Ovary (tissue), 9 donors: ENCODE results near the gene HSD17B1. TPM values are rescaled to one million over a fixed set of nuclear protein-coding genes. Genes with fewer than 3 reads are reported as not detected.

Source experiments
- DNase-seq, 5 donors: peaks; one replicate each; pipeline ENCODE4 v3.0.0-alpha.2; 2019 to 2020
- H3K27ac ChIP-seq, 2 donors: fragments of 200-600 bp; one replicate each; pipeline versions ENCODE4 v1.5.1 to v1.8.0; 2019 to 2022
- H3K27me3 ChIP-seq: fragments of 200-600 bp; one replicate; pipeline ENCODE4 v1.8.0; 2022
- H3K36me3 ChIP-seq: fragments of 200-600 bp; sonication (generic); one replicate; pipeline ENCODE4 v1.5.1; 2019
- H3K4me1 ChIP-seq: one replicate; pipeline ENCODE4 v1.8.1; 2013; ENCODE audit warnings: mild to moderate bottlenecking, moderate library complexity; ENCODE audit not compliant: insufficient read depth
- H3K4me3 ChIP-seq: fragments of 200-600 bp; sonication (generic); one replicate; pipeline ENCODE4 v1.5.1; 2017
- H3K9me3 ChIP-seq, 2 donors: fragments of 200-600 bp in 1 of 2; sonication (generic) in 1 of 2; one replicate each; pipeline versions ENCODE4 v1.5.1 to v1.8.1; 2013 to 2019; ENCODE audit warnings: mild to moderate bottlenecking in 1 of 2, moderate library complexity in 1 of 2
- EP300 ChIP-seq: sonication (generic); formaldehyde crosslinking; IDR thresholded peaks from one replicate; pipeline ENCODE4 v1.6.1; 2017; ENCODE audit warnings: antibody characterized with exemption
- POLR2A ChIP-seq: fragments of 450-650 bp; IDR thresholded peaks from one replicate; pipeline ENCODE4 v1.6.1; 2017; ENCODE audit warnings: antibody characterized with exemption, mild to moderate bottlenecking, moderate library complexity
- whole genome bisulfite sequencing, 3 donors: extraction: QIAGEN DNeasy Blood & Tissue Kit in 1 of 3; methylation state at CpG; one replicate each; pipeline versions ENCODE4 v1.1.5 to v1.1.7; 2013 to 2017; 5-methylcytosine and 5-hydroxymethylcytosine counted together
- intact Hi-C, 4 donors: fragments of 100-400 bp; cut with DNase I; formaldehyde crosslinking; loops; one replicate each; pipeline versions ENCODE4 v1.11.0 to v1.15.1; 2022 to 2023
- polyA plus RNA-seq, 2 donors: library from polyadenylated mRNA; stranded (reverse); fragments of 200-250 nt in 1 of 2; fragments of 350-450 nt in 1 of 2; fragmentation: Illumina TruSeq in 1 of 2; extraction: RNeasy Lipid Tissue Mini Kit (QIAGEN cat#74804) in 1 of 2; gene quantifications; one replicate each; pipeline ENCODE4 v1.2.3, GENCODE V29; 2013 to 2014
- total RNA-seq, 7 donors: library from RNA; depleted of rRNA in 2 of 7; stranded (reverse); fragments of >200 nt in 2 of 7; fragmentation: NEBNext Ultra II Directional in 3 of 7; extraction: Animal tissue kit (Norgen Biotek cat#: 25700) in 3 of 7; gene quantifications; one replicate each; pipeline versions ENCODE4 v1.1.0 to v1.2.4, GENCODE V29; 2016 to 2023
- TF ChIP-seq, protein P1 (sequence below), 3 donors: fragments of 450-650 bp in 2 of 3; fragments of 200-600 bp in 1 of 3; IDR thresholded peaks; one replicate each; pipeline versions ENCODE4 v1.5.1 to v1.8.0; 2016 to 2022; ENCODE audit warnings: antibody characterized with exemption in 3 of 3, mild to moderate bottlenecking in 1 of 3
- donor health status: DM: no; HTN: no; CAD: no; lungs with moderate emphysema.
- donor health status: DM: no; HTN: no; CAD: no.
- donor health status: Bipolar disorder and iron deficiency.
- donor health status: DM: yes; HTN: yes; CAD: no.
- donor health status: DM: no; HTN: no; CAD: no.
- donor health status: DM: yes; HTN: yes; CAD: no.

Gene HSD17B1
- total and polyA plus RNA-seq, 9 donors: 2.1 to 18.1 (median 6.5) TPM

DNA sequence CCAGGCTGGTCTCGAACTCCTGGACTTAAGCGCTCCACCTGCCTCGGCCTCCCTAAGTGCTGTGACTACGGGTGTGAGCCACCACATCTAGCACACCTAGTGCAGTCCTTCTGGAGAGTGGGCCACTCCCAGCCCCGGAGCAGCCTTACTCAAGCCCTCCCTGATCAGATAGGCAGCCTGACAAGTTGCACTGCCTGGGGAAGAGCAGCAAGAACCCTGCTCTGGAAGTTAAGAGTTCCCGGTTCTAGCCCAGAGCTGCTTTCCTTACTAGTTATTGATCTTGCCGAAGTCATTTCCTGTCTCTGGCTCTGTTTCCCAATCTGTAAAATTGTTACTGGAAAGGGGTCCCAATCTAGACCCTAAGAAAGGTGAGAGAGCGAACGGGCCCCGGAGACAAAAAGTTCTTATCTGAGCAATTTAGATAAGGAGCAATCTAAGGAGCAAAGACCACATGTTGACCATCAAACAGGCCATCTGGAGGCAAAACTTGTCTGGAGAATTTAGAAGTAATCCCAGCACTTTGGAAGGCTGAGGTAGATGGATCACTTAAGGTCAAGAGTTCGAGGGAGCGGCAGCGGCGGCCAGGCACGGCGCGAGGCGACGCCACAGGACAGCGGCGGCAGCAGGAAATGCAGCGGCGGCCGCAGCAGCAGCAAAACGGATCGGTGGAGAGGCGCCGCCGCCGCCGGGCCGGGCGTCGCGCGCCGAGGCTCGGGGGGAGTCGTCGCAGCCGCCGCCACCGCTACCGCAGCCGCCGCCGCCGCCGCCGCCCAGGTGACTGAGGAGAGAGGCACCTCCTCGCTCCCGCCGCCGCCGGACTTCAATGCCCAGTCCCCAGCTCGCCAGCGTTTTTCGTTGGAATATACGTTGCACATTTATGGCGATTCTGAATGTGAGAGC is 21.0 kb upstream of the HSD17B1 start:
- 5 to 11% (median 10%) methylated on average over 53 to 60 of the region's 60 CpGs for WGBS, 3 donors
- DNase-seq: peak in 2 of 5 donors; percentile 64 to 71

DNA sequence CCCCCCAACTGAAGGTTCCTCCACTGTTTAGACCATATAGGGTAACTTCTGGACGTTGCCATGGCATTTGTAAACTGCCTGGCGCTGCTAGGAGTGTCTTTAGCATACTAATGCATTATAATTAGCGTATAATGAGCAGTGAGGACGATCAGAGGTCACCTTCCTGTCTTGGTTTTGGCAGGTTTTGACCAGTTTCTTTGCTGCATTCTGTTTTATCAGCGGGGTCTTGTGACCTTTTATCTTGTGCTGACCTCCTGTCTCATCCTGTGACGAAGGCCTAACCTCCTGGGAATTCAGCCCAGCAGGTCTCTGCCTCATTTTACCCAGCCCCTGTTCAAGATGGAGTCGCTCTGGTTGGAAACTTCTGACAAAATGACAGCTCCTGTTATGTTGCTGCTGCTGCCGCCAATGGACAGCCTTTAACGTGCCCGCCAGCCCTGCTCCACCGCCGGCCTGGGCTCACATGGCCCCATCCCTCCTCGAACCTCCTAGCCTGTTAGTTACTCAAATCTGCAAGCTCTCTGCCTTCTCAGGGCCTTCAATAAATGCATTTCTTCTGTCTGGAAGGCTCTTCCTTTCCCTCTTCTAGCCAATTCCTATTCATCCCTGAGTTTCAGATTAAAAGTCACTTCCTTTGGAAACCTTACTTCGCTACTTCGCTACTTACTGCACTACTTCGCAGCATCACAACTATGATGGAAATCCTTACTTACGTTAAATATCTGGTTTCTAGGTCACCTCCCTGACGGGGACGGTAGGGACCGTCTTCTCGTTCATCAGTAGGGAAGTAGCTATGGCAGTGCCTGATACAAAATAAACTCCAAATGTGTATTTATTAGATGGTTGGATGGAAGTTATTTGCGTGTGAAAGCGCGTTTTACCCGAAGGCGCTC is 17.3 kb upstream of the HSD17B1 start:
- Histone ChIP-seq H3K9me3 (no peaks in the 10 kb centered on the region), H3K4me1 (peaks cover 17% of the 10 kb centered on the region), H3K27ac (peak overlapping the region; percentile 93 to 94), H3K4me3 (peak overlapping the region; percentile 66), H3K27me3 (no peaks in the 10 kb centered on the region), H3K36me3 (no peaks in the 10 kb centered on the region)
- intact Hi-C loops: no loop called here
- TF ChIP-seq POLR2A: no peak
- TF ChIP-seq, protein P1, sequence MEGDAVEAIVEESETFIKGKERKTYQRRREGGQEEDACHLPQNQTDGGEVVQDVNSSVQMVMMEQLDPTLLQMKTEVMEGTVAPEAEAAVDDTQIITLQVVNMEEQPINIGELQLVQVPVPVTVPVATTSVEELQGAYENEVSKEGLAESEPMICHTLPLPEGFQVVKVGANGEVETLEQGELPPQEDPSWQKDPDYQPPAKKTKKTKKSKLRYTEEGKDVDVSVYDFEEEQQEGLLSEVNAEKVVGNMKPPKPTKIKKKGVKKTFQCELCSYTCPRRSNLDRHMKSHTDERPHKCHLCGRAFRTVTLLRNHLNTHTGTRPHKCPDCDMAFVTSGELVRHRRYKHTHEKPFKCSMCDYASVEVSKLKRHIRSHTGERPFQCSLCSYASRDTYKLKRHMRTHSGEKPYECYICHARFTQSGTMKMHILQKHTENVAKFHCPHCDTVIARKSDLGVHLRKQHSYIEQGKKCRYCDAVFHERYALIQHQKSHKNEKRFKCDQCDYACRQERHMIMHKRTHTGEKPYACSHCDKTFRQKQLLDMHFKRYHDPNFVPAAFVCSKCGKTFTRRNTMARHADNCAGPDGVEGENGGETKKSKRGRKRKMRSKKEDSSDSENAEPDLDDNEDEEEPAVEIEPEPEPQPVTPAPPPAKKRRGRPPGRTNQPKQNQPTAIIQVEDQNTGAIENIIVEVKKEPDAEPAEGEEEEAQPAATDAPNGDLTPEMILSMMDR (IDR thresholded peaks at IDR 0.05): peak in 1 of 3 donors; percentile 8
- WGBS, 3 donors: 39 to 45% (median 43%) methylated on average over 26 of the region's 26 CpGs
- DNase-seq: no peak

More for the DNA sequence above, 21.0 kb upstream of the HSD17B1 start:
- Histone ChIP-seq H3K27me3 (no peaks in the 10 kb centered on the region), H3K27ac (peak overlapping the region in 1 of 2 donors; percentile 39), H3K36me3 (no peaks in the 10 kb centered on the region), H3K4me1 (peaks cover 12% of the 10 kb centered on the region), H3K4me3 (peak overlapping the region; percentile 39), H3K9me3 (no peaks in the 10 kb centered on the region)
- TF ChIP-seq, protein P1 (IDR thresholded peaks at IDR 0.05): peak; percentile 23 to 71 (median 66)
- TF ChIP-seq EP300 (no peak), POLR2A (no peak)
- intact Hi-C loops: no loop called here

DNA sequence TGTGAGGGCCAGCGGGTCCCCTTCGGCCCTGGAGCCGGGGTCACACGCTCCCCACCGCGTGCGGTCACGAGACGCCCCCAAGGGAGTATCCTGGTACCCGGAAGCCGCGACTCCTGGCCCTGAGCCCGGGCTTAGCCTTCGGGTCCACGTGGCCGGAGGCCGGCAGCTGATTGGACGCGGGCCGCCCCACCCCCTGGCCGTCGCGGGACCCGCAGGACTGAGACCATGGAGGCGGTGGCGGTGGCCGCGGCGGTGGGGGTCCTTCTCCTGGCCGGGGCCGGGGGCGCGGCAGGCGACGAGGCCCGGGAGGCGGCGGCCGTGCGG is 16.7 kb upstream of the HSD17B1 start, which contains the start of gene NAGLU:
TSS of gene NAGLU (plus strand) at position 194 of the 324 bp plus-strand sequence. CDS start at position 226, 32 bp downstream.
- peaks cover 15% of the 10 kb centered on the region for H3K4me1 ChIP-seq
- intact Hi-C loops: no loop called here

More for the DNA sequence above, 16.7 kb upstream of the HSD17B1 start, which contains the start of gene NAGLU:
- Histone ChIP-seq H3K27me3 (no peaks in the 10 kb centered on the region), H3K9me3 (no peaks in the 10 kb centered on the region), H3K4me3 (peak within 1 kb of the TSS; percentile 66), H3K36me3 (no peaks in the 10 kb centered on the region), H3K27ac (peak within 1 kb of the TSS; percentile 93 to 94)
- TF ChIP-seq, protein P1 (IDR thresholded peaks at IDR 0.05): peak in 1 of 3 donors; percentile 45
- peak; percentile 71 for TF ChIP-seq POLR2A
- TF ChIP-seq EP300: peak; percentile 94
- peak; percentile 97 to 99 (median 98) for DNase-seq
- WGBS, 3 donors: 0 to 1% (median 0%) methylated on average over 24 to 40 of the region's 40 CpGs
